Measurements from ENCODE around the gene PPP1CA.

The PPP1CA gene

GRCh38 chr11:67393990-67394389 is 7.7 kb downstream of the PPP1CA start:
- no peak overlapping the region for H2BK120ac ChIP-seq (ENCODE audit: low read depth, low read length)
- no peaks in the 10 kb centered on the region for H3K9me3 ChIP-seq (ENCODE audit: control insufficient read depth, low read length)
- H3K14ac ChIP-seq (ENCODE audit: low read length in 2 of 2) = no peak overlapping the region
- peaks cover 41% of the 10 kb centered on the region for H3K79me1 ChIP-seq (replicated peaks; ENCODE audit: low read length, poor library complexity, severe bottlenecking)
- H3K23ac ChIP-seq (ENCODE audit: low read length in 2 of 2) = no peak overlapping the region
- DNase-seq = no peak
- no peak overlapping the region for H3K4me2 ChIP-seq (ENCODE audit: low read length, poor library complexity, severe bottlenecking)
- peaks cover 25% of the 10 kb centered on the region for H3K4me1 ChIP-seq (ENCODE audit: control insufficient read depth, insufficient read depth, low read depth, low read length)
- H4K91ac ChIP-seq (ENCODE audit: low read length) = no peak overlapping the region
- no peak overlapping the region for H3K4me3 ChIP-seq (ENCODE audit: insufficient read depth in 1 of 2, low read depth in 1 of 2, low read length in 2 of 2)
- H2BK12ac ChIP-seq (ENCODE audit: low read length in 2 of 2) = no peak overlapping the region
- H4K8ac ChIP-seq (ENCODE audit: low read length) = no peak overlapping the region
- H3K18ac ChIP-seq (ENCODE audit: low read depth in 1 of 2, low read length in 2 of 2) = no peak overlapping the region
- H3K27ac ChIP-seq (ENCODE audit: low read length, poor library complexity, severe bottlenecking) = no peak overlapping the region
- H2BK5ac ChIP-seq (ENCODE audit: low read depth, low read length, poor library complexity, severe bottlenecking) = no peak overlapping the region
- H3K9ac ChIP-seq (ENCODE audit: low read length) = no peak overlapping the region
- no peaks in the 10 kb centered on the region for H3K27me3 ChIP-seq (ENCODE audit: control insufficient read depth in 1 of 2, insufficient read depth in 1 of 2, low read length in 2 of 2)
- WGBS = 94% methylated on average over 5 of the region's 5 CpGs
- H2AK5ac ChIP-seq (ENCODE audit: low read length, severe bottlenecking) = no peak overlapping the region
- peaks cover 34 to 50% of the 10 kb centered on the region in 2 experiments for H3K36me3 ChIP-seq (ENCODE audit: control insufficient read depth in 1 of 2, insufficient read depth in 2 of 2, low read depth in 1 of 2, low read length in 2 of 2)
- H3K4ac ChIP-seq (ENCODE audit: low read depth in 1 of 2, low read length in 2 of 2) = no peak overlapping the region
- no peak overlapping the region for H2BK15ac ChIP-seq (ENCODE audit: low read depth, poor library complexity, severe bottlenecking)
- H2AFZ ChIP-seq (ENCODE audit: low read depth, low read length) = no peak overlapping the region

GRCh38 chr11:67393437-67393836 is 8.2 kb downstream of the PPP1CA start:
- Histone ChIP-seq H4K8ac (ENCODE audit: low read length) (no peak overlapping the region), H3K9ac (ENCODE audit: low read length) (no peak overlapping the region), H3K36me3 (ENCODE audit: control insufficient read depth in 1 of 2, insufficient read depth in 2 of 2, low read depth in 1 of 2, low read length in 2 of 2) (peaks cover 28 to 45% of the 10 kb centered on the region in 2 experiments), H3K9me3 (ENCODE audit: control insufficient read depth, low read length) (no peaks in the 10 kb centered on the region), H2AFZ (ENCODE audit: low read depth, low read length) (no peak overlapping the region), H2BK15ac (ENCODE audit: low read depth, poor library complexity, severe bottlenecking) (no peak overlapping the region), H3K23ac (ENCODE audit: low read length in 2 of 2) (peak overlapping the region in 1 of 2 experiments; percentile 74), H3K14ac (ENCODE audit: low read length in 2 of 2) (no peak overlapping the region), H2BK120ac (ENCODE audit: low read depth, low read length) (no peak overlapping the region), H3K4me1 (ENCODE audit: control insufficient read depth, insufficient read depth, low read depth, low read length) (peaks cover 21% of the 10 kb centered on the region), H3K4me3 (ENCODE audit: insufficient read depth in 1 of 2, low read depth in 1 of 2, low read length in 2 of 2) (no peak overlapping the region), H4K91ac (ENCODE audit: low read length) (peak overlapping the region; percentile 18), H2BK5ac (ENCODE audit: low read depth, low read length, poor library complexity, severe bottlenecking) (no peak overlapping the region), H3K27me3 (ENCODE audit: control insufficient read depth in 1 of 2, insufficient read depth in 1 of 2, low read length in 2 of 2) (no peaks in the 10 kb centered on the region), H2BK12ac (ENCODE audit: low read length in 2 of 2) (no peak overlapping the region), H3K4ac (ENCODE audit: low read depth in 1 of 2, low read length in 2 of 2) (no peak overlapping the region), H3K27ac (ENCODE audit: low read length, poor library complexity, severe bottlenecking) (no peak overlapping the region), H3K79me1 (replicated peaks; ENCODE audit: low read length, poor library complexity, severe bottlenecking) (peaks cover 38% of the 10 kb centered on the region), H3K4me2 (ENCODE audit: low read length, poor library complexity, severe bottlenecking) (no peak overlapping the region), H2AK5ac (ENCODE audit: low read length, severe bottlenecking) (no peak overlapping the region), H3K18ac (ENCODE audit: low read depth in 1 of 2, low read length in 2 of 2) (no peak overlapping the region)
- WGBS = 96% methylated on average over 18 of the region's 18 CpGs
- no peak for DNase-seq

- Histone ChIP-seq H3K36me3 (ENCODE audit: control insufficient read depth in 1 of 2, insufficient read depth in 2 of 2, low read depth in 1 of 2, low read length in 2 of 2) (peaks cover 16 to 33% of the 10 kb centered on the region in 2 experiments), H3K4ac (ENCODE audit: low read depth in 1 of 2, low read length in 2 of 2) (peak overlapping the region in 1 of 2 experiments; percentile 35), H3K9ac (ENCODE audit: low read length) (peak overlapping the region; percentile 81), H2BK12ac (ENCODE audit: low read length in 2 of 2) (peak overlapping the region; percentile 29 to 84), H2BK5ac (ENCODE audit: low read depth, low read length, poor library complexity, severe bottlenecking) (no peak overlapping the region), H3K79me1 (replicated peaks; ENCODE audit: low read length, poor library complexity, severe bottlenecking) (peaks cover 29% of the 10 kb centered on the region), H2AK5ac (ENCODE audit: low read length, severe bottlenecking) (no peak overlapping the region), H3K27ac (ENCODE audit: low read length, poor library complexity, severe bottlenecking) (no peak overlapping the region), H2BK120ac (ENCODE audit: low read depth, low read length) (no peak overlapping the region), H3K4me2 (ENCODE audit: low read length, poor library complexity, severe bottlenecking) (peak overlapping the region; percentile 91), H4K8ac (ENCODE audit: low read length) (peak overlapping the region; percentile 40), H3K14ac (ENCODE audit: low read length in 2 of 2) (peak overlapping the region in 1 of 2 experiments; percentile 94), H2BK15ac (ENCODE audit: low read depth, poor library complexity, severe bottlenecking) (no peak overlapping the region), H3K18ac (ENCODE audit: low read depth in 1 of 2, low read length in 2 of 2) (peak overlapping the region in 1 of 2 experiments; percentile 91), H3K9me3 (ENCODE audit: control insufficient read depth, low read length) (no peaks in the 10 kb centered on the region), H4K91ac (ENCODE audit: low read length) (no peak overlapping the region), H3K4me1 (ENCODE audit: control insufficient read depth, insufficient read depth, low read depth, low read length) (peaks cover 19% of the 10 kb centered on the region), H3K27me3 (ENCODE audit: control insufficient read depth in 1 of 2, insufficient read depth in 1 of 2, low read length in 2 of 2) (peaks cover 0 to 4% of the 10 kb centered on the region in 2 experiments), H3K23ac (ENCODE audit: low read length in 2 of 2) (peak overlapping the region in 1 of 2 experiments; percentile 92), H3K4me3 (ENCODE audit: insufficient read depth in 1 of 2, low read depth in 1 of 2, low read length in 2 of 2) (peak overlapping the region; percentile 87 to 91), H2AFZ (ENCODE audit: low read depth, low read length) (peak overlapping the region; percentile 91)
- 14% methylated on average over 22 of the region's 31 CpGs for WGBS
- peak; percentile 49 for DNase-seq
Measured at GRCh38 chr11:67392183-67392715, 9.4 kb downstream of the PPP1CA start.

GRCh38 chr11:67391304-67392182 is 10.1 kb downstream of the PPP1CA start, which contains the start of gene RAD9A:
Gene RAD9A (plus strand): TSS chr11:67391986. CDS start chr11:67392045, 59 bp downstream.
- Histone ChIP-seq H4K8ac (ENCODE audit: low read length) (peak within 1 kb of the TSS; percentile 83), H2BK5ac (ENCODE audit: low read depth, low read length, poor library complexity, severe bottlenecking) (peak within 1 kb of the TSS; percentile 54), H3K36me3 (ENCODE audit: control insufficient read depth in 1 of 2, insufficient read depth in 2 of 2, low read depth in 1 of 2, low read length in 2 of 2) (peaks cover 16 to 26% of the 10 kb centered on the region in 2 experiments), H2AFZ (ENCODE audit: low read depth, low read length) (peak within 1 kb of the TSS; percentile 91), H3K4me2 (ENCODE audit: low read length, poor library complexity, severe bottlenecking) (peak within 1 kb of the TSS; percentile 91), H3K14ac (ENCODE audit: low read length in 2 of 2) (peak within 1 kb of the TSS; percentile 62 to 94), H3K9me3 (ENCODE audit: control insufficient read depth, low read length) (no peaks in the 10 kb centered on the region), H3K4ac (ENCODE audit: low read depth in 1 of 2, low read length in 2 of 2) (peak within 1 kb of the TSS; percentile 62 to 68), H3K18ac (ENCODE audit: low read depth in 1 of 2, low read length in 2 of 2) (peak within 1 kb of the TSS; percentile 84 to 91), H3K4me1 (ENCODE audit: control insufficient read depth, insufficient read depth, low read depth, low read length) (peaks cover 17% of the 10 kb centered on the region), H3K9ac (ENCODE audit: low read length) (peak within 1 kb of the TSS; percentile 90), H3K79me1 (replicated peaks; ENCODE audit: low read length, poor library complexity, severe bottlenecking) (peaks cover 23% of the 10 kb centered on the region), H3K23ac (ENCODE audit: low read length in 2 of 2) (peak within 1 kb of the TSS in 1 of 2 experiments; percentile 92), H3K27me3 (ENCODE audit: control insufficient read depth in 1 of 2, insufficient read depth in 1 of 2, low read length in 2 of 2) (peaks cover 0 to 11% of the 10 kb centered on the region in 2 experiments), H4K91ac (ENCODE audit: low read length) (peak within 1 kb of the TSS; percentile 79), H3K4me3 (ENCODE audit: insufficient read depth in 1 of 2, low read depth in 1 of 2, low read length in 2 of 2) (peak within 1 kb of the TSS; percentile 87 to 91), H3K27ac (ENCODE audit: low read length, poor library complexity, severe bottlenecking) (peak within 1 kb of the TSS; percentile 51), H2BK120ac (ENCODE audit: low read depth, low read length) (peak within 1 kb of the TSS; percentile 57), H2BK15ac (ENCODE audit: low read depth, poor library complexity, severe bottlenecking) (no peak within 1 kb of the TSS), H2AK5ac (ENCODE audit: low read length, severe bottlenecking) (no peak within 1 kb of the TSS), H2BK12ac (ENCODE audit: low read length in 2 of 2) (peak within 1 kb of the TSS; percentile 55 to 84)
- under 1% methylated on average over 58 of the region's 75 CpGs for WGBS
- peak; percentile 95 for DNase-seq

Data from mesenchymal stem cell (in vitro differentiated cells and primary cell).